Type B pancreatic cell (in vitro differentiated cells): Measurements from ENCODE around the gene SHMT2. TPM values are rescaled to one million over a fixed set of nuclear protein-coding genes. Genes with fewer than 3 reads are reported as not detected.

ENCODE experiments used
- DNase-seq: peaks from one replicate; pipeline ENCODE4 v3.0.0; 2021; ENCODE audit warnings: mixed read lengths; ENCODE audit not compliant: unreplicated experiment; ENCODE audit errors: extremely low spot score
- H3K27ac Mint-ChIP-seq: 2 replicates; pipeline ENCODE4 v1.8.0; 2021; ENCODE audit warnings: mild to moderate bottlenecking, mixed read lengths
- H3K27me3 Mint-ChIP-seq: 2 replicates; pipeline ENCODE4 v1.8.0; 2021; ENCODE audit warnings: mixed read lengths
- H3K36me3 Mint-ChIP-seq: 2 replicates; pipeline ENCODE4 v1.8.0; 2021; ENCODE audit warnings: mixed read lengths
- H3K4me1 Mint-ChIP-seq: one replicate; pipeline ENCODE4 v1.8.0; 2021; ENCODE audit warnings: mixed read lengths; ENCODE audit not compliant: unreplicated experiment
- H3K4me3 Mint-ChIP-seq: 2 replicates; pipeline ENCODE4 v1.8.0; 2021; ENCODE audit warnings: mild to moderate bottlenecking, mixed read lengths
- H3K9me3 Mint-ChIP-seq: 2 replicates; pipeline ENCODE4 v1.8.0; 2021; ENCODE audit warnings: mixed read lengths
- CTCF ChIP-seq: fragments of 200-600 bp; sonication (generic); conservative IDR thresholded peaks from 2 replicates; pipeline ENCODE4 v1.5.0; 2021; ENCODE audit warnings: antibody characterized with exemption, mild to moderate bottlenecking
- total RNA-seq: library from RNA; stranded (reverse); gene quantifications from 2 replicates; pipeline ENCODE4 v1.2.1, GENCODE V29; 2021; ENCODE audit warnings: low replicate concordance

SHMT2 gene
- total RNA-seq, 1 donor from 2014 or later = 131 TPM

GRCh38 chr12:57203791-57204190 lies 25.7 kb upstream of the SHMT2 start:
- no peaks in the 10 kb centered on the region for H3K27me3 Mint-ChIP-seq
- TF ChIP-seq CTCF = no peak
- H3K9me3 Mint-ChIP-seq = no peaks in the 10 kb centered on the region
- no peaks in the 10 kb centered on the region for H3K36me3 Mint-ChIP-seq
- H3K4me3 Mint-ChIP-seq = no peak overlapping the region
- H3K4me1 Mint-ChIP-seq = no peaks in the 10 kb centered on the region
- DNase-seq = no peak
- no peak overlapping the region for H3K27ac Mint-ChIP-seq

GRCh38 chr12:57204454-57204853 lies 25.1 kb upstream of the SHMT2 start:
- Mint-ChIP-seq H3K36me3 (no peaks in the 10 kb centered on the region), H3K27me3 (no peaks in the 10 kb centered on the region), H3K9me3 (no peaks in the 10 kb centered on the region), H3K27ac (no peak overlapping the region), H3K4me3 (no peak overlapping the region), H3K4me1 (no peaks in the 10 kb centered on the region)
- no peak for DNase-seq
- no peak for TF ChIP-seq CTCF

- H3K36me3 Mint-ChIP-seq = no peaks in the 10 kb centered on the region
- TF ChIP-seq CTCF = no peak
- H3K4me3 Mint-ChIP-seq = no peak overlapping the region
- no peak overlapping the region for H3K27ac Mint-ChIP-seq
- no peaks in the 10 kb centered on the region for H3K9me3 Mint-ChIP-seq
- no peaks in the 10 kb centered on the region for H3K4me1 Mint-ChIP-seq
- no peaks in the 10 kb centered on the region for H3K27me3 Mint-ChIP-seq
- DNase-seq = no peak
These were observed 24.3 kb upstream of the SHMT2 start for GRCh38 chr12:57205186-57205585.

GRCh38 chr12:57205931-57206330 lies 23.6 kb upstream of the SHMT2 start:
- H3K4me3 Mint-ChIP-seq = no peak overlapping the region
- no peaks in the 10 kb centered on the region for H3K36me3 Mint-ChIP-seq
- H3K27ac Mint-ChIP-seq = no peak overlapping the region
- TF ChIP-seq CTCF = no peak
- no peaks in the 10 kb centered on the region for H3K4me1 Mint-ChIP-seq
- H3K27me3 Mint-ChIP-seq = no peaks in the 10 kb centered on the region
- no peaks in the 10 kb centered on the region for H3K9me3 Mint-ChIP-seq
- DNase-seq = no peak

- DNase-seq = no peak
- TF ChIP-seq CTCF = no peak
- no peaks in the 10 kb centered on the region for H3K27me3 Mint-ChIP-seq
- no peaks in the 10 kb centered on the region for H3K9me3 Mint-ChIP-seq
- H3K4me1 Mint-ChIP-seq = no peaks in the 10 kb centered on the region
- H3K27ac Mint-ChIP-seq = no peak overlapping the region
- no peak overlapping the region for H3K4me3 Mint-ChIP-seq
- no peaks in the 10 kb centered on the region for H3K36me3 Mint-ChIP-seq
These were observed 21.5 kb upstream of the SHMT2 start for GRCh38 chr12:57207731-57208630.
